Activated T-cell treated with anti-CD3 and anti-CD28 coated beads, Interleukin-2, amount 50 U/mL, for 24 hours (primary cell): ENCODE measurements around the gene LINC01488.

ENCODE experiments used
- DNase-seq: peaks from one replicate; pipeline ENCODE4 v3.0.0-alpha.2; 2020
- H3K27ac Mint-ChIP-seq: 2 replicates; pipeline ENCODE4 v1.8.0; 2020; ENCODE audit warnings: mild to moderate bottlenecking, mixed read lengths
- H3K27me3 Mint-ChIP-seq: 2 replicates; pipeline ENCODE4 v1.8.0; 2020; ENCODE audit warnings: mixed read lengths
- H3K36me3 Mint-ChIP-seq: 2 replicates; pipeline ENCODE4 v1.8.0; 2020; ENCODE audit warnings: low read depth, mixed read lengths
- H3K4me1 Mint-ChIP-seq: 2 replicates; pipeline ENCODE4 v1.8.0; 2020; ENCODE audit warnings: low read depth, mixed read lengths
- H3K4me3 Mint-ChIP-seq: 2 replicates; pipeline ENCODE4 v1.8.0; 2020; ENCODE audit warnings: mild to moderate bottlenecking, moderate library complexity, mixed read lengths
- H3K9me3 Mint-ChIP-seq: 2 replicates; pipeline ENCODE4 v1.8.0; 2020; ENCODE audit warnings: mixed read lengths

LINC01488 gene

DNA sequence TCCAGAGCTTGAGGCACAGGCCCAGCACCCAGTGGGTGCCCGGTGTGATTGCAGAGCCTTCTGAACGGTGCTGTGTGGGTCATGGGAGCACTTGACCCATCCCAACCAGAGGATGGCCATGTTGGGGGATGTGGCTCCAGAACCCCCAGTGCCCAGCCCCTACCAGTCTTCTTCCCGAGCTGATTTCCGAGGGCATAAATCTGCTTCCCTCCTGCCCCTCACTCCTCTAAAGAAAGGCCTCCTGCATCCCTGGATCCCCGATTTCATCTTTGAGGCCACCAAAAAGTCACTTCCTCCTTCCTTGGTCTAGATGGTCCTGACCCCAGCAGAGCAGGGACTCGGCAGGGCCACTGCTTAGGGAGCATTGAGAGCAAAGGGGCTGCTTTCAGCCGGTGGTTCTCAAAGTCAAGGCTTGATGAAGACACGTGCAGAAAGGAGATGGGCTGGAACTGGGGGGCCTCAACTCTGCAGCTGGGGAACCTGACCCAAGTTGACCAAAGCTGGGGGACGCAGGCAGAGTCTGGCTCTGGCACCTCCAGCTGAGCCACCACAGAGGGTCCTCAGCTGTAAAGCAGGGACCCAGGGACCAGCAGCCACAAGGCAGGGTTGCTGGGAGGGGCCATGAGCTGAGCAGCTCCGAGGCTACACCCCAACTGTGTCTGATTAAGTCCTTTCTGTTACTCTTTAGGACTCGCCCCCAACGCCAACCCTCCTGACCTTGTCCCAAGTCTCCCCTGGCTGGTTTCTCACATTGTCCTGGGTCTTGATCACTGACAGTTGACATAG lies 56.6 kb downstream of the LINC01488 start:
- Mint-ChIP-seq H3K27ac (no peak overlapping the region), H3K9me3 (no peaks in the 10 kb centered on the region), H3K36me3 (no peaks in the 10 kb centered on the region), H3K4me1 (peaks cover 3% of the 10 kb centered on the region), H3K4me3 (no peak overlapping the region), H3K27me3 (peaks cover 33% of the 10 kb centered on the region)
- no peak for DNase-seq

DNA sequence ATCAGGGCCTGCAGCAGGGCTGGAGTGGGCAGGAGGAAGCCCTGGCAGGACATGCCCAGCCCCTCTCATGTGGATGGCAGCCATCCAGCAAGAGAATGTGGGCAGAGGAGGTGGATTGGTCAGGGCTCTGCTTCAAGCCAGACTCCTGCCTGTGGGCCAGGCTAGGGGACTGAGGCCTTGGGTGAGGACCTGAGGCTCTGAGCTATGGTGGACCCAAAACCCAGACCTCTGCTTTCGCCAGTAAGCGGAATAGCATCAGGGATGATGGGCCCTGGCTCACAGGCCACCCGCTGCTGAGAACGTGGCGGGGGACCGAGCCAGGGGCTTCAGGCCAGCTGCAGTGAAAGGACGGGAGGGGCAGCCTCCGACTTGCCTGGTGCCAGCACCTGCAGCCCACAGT lies 57.4 kb downstream of the LINC01488 start:
- H3K4me3 Mint-ChIP-seq = no peak overlapping the region
- H3K36me3 Mint-ChIP-seq = no peaks in the 10 kb centered on the region
- DNase-seq = no peak
- peaks cover 41% of the 10 kb centered on the region for H3K27me3 Mint-ChIP-seq
- no peaks in the 10 kb centered on the region for H3K9me3 Mint-ChIP-seq
- no peak overlapping the region for H3K27ac Mint-ChIP-seq
- peaks cover 3% of the 10 kb centered on the region for H3K4me1 Mint-ChIP-seq

DNA sequence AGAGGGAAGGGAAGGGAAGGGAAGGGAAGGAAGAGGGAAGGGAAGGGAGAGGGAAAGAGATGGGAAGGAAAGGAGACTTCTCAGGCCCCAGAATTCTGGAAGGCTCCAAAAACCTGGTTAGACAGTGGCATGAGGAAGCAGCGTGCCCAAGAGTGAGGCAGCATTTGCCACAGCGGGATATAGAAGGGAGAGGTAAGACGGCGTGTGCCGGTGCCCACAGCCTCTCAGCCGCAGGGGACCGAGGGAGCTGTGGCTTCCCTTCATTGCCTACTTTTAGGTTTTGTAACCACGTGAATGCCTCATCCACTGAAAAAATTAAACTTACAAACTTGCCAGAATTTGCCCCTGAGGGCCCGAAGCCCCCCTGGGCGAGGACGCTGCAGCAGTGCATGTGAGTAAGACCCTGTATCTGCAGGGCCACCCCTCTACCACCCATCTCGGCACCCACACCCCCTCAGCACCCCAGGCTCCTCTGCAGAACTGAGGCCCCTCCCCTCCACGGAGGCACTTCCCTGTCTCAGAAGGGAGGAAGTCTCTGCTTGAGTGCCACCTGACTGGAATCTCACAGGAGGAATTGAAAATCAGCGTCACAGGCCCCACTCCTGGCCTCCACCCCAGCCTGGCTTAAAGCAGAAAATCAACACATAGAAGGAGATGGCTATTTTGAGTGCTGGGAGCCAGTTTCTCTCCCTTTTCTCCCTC lies 58.1 kb downstream of the LINC01488 start:
- H3K4me3 Mint-ChIP-seq = no peak overlapping the region
- no peak overlapping the region for H3K27ac Mint-ChIP-seq
- peaks cover 48% of the 10 kb centered on the region for H3K27me3 Mint-ChIP-seq
- peaks cover 3% of the 10 kb centered on the region for H3K4me1 Mint-ChIP-seq
- H3K9me3 Mint-ChIP-seq = no peaks in the 10 kb centered on the region
- H3K36me3 Mint-ChIP-seq = no peaks in the 10 kb centered on the region
- DNase-seq = no peak

DNA sequence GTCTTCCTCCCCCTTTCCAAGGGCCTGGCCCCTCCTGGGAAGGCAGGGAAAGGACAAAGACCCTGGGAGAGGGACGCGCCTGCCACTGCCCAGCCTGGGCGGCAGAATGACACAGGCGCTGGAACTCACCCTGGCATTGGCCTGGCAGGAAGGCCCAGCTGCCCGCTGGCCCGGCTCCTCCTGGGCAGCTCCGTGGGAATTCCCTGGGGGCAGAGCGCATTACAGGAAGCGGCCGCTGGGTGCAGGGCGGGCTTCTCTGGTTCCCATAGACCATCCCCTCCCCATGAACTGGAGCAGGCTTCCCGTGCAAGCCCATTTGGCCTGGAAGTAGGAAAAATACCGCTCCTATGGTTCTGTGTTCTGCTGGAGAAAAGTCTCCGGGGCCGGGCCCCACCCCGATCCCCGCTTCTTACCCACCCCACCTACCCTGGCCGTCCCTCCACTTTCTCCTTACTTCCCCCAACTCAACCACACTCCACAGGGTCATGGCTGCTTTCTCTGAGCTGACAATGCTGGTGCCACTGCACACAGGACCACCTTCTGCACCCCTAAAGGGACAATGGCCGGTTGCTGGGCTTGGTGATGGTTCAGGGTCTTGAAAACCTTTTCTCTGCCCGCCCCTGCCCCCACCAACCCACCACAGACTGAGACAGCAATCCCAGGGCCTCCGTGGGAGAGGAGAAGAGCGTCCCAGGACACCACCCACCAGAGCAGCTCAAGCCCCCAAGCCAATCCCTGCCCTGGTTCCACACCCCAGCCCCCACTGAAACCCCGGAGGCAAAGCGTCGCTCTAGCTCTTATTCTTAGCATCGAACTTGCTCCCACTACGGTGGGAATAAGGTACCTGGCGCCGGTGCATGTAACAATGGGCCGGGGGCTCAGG lies 58.9 kb downstream of the LINC01488 start:
- Mint-ChIP-seq H3K27ac (no peak overlapping the region), H3K36me3 (no peaks in the 10 kb centered on the region), H3K27me3 (peaks cover 54% of the 10 kb centered on the region), H3K4me1 (peaks cover 4% of the 10 kb centered on the region), H3K4me3 (no peak overlapping the region), H3K9me3 (no peaks in the 10 kb centered on the region)
- DNase-seq = peak; percentile 15

DNA sequence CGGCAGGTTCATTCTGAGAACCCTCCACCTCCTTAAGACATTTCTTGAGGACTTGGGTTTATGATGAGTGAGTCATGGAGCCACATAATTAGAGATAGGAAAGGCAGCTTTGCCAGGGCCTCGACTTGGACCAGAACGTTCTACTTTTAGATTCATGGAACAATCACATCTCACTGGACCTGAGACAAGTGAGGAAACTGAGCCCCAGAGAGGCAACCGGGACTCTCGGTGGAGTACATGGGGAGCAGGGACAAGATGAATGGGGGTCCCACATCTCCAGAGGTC lies 59.5 kb downstream of the LINC01488 start:
- Mint-ChIP-seq H3K4me1 (peaks cover 9% of the 10 kb centered on the region), H3K4me3 (no peak overlapping the region), H3K9me3 (no peaks in the 10 kb centered on the region), H3K27ac (no peak overlapping the region), H3K36me3 (no peaks in the 10 kb centered on the region), H3K27me3 (peaks cover 60% of the 10 kb centered on the region)
- DNase-seq = peak; percentile 25

DNA sequence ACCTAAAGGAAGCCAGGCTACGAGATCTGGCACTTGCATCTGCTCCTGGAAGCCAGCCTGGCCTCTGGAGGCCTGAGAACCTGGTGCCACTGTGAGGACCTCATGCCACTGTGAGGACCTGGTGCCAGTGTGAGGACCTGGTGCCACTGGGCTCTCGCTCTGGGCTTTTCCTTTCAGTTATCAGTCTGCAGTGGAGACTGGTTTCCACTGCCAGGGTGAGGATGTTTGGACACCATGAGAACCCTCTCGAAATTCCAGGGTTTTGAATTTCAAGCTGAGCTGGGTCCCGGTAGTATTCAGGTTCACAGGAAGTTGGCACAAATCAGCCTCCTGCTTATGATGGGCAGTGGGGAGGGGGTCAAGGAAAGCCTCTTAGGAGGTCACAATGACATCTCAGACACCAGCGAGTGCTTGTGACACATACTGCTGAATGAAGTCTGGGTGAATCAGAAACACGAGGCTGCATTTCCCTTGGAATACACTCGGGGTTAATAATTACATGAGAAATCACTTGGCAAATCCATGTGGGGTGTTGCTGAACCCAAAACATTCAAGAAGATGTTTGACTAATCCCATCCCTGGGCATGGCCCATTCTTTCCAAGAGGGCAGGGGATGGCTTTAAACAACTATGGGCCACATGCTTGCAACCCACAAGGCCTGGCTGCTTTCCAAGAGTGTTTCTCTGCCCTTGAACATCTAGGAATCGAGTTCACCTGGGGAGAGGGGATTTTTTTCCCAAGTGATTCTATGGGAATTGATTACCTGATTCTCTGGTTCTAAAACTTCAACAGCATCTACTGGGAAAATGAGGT lies 60.2 kb downstream of the LINC01488 start:
- Mint-ChIP-seq H3K4me1 (peaks cover 17% of the 10 kb centered on the region), H3K27ac (no peak overlapping the region), H3K4me3 (no peak overlapping the region), H3K9me3 (peaks cover 2% of the 10 kb centered on the region), H3K36me3 (no peaks in the 10 kb centered on the region), H3K27me3 (peaks cover 63% of the 10 kb centered on the region)
- DNase-seq = peak; percentile 22

DNA sequence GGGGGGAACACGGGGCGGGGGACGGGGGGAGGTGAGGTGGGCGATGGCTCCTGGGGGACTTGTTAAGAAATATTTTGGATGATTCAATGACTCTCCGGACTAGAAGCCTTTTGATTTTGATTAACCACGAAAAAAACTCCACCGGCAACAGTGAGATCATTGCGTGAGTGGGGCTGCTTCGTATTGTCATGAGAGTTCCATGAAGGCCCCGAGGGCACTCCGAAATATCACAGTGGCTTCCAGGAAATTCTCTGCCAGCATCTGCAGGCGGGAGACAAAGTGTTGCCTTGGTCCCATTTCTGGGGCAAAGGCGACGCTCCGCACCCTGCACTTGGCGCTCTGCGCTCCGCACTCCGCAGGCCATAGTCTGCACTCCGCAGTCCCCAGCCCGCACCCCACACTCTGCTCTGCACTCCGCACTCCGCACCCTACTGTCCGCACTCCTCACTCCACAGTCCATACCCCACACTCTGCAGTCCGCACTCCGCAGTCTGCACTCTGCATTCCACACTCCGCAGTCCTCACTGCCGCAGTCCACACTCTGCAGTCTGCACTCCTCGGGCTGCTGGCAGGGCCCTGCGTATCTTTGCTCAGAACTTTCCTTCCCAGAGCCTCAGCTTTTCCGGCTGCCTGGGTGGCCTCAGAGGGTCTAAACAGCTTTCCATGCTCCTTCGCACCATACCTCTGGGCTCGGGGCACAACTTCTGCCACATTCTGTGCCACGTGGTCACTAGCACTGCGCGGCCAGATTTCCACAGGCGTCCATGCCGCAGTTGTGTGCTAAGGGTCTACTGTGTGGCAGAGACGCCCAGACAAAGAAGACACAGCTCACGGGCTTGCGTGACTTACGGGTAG lies 61.1 kb downstream of the LINC01488 start:
- DNase-seq = peak; percentile 23
- Mint-ChIP-seq H3K27ac (no peak overlapping the region), H3K4me3 (no peak overlapping the region), H3K9me3 (peaks cover 2% of the 10 kb centered on the region), H3K36me3 (no peaks in the 10 kb centered on the region), H3K4me1 (peaks cover 25% of the 10 kb centered on the region), H3K27me3 (peaks cover 63% of the 10 kb centered on the region)
